ENCODE measurements around the gene SULT1E1. TPM values are rescaled to one million over a fixed set of nuclear protein-coding genes. Genes with fewer than 3 reads are reported as not detected.

The SULT1E1 gene
- total and polyA plus RNA-seq, 2 of the 8 experiments (the other 6 are each of a cell fraction or from before 2014, with no cell fraction given) = not detected

DNA sequence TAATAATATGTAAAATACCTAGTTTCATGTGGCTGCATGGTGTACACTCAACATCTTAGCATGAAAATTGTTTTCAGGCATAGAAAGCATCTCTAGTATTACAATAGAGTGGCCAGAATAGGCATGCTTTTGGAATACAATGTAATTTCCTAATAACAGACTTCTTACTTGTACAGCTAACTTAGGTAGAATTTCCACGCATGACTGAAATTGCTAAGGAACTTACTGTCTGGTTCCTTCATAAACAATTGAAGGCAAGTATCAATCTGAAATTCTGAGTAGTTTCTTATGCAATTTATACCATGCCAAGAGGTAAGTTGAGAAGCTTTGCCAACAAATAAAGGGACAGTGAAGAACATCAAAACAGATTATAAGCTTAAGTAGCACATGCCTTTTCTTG lies 26.7 kb downstream of the SULT1E1 start (continued):
- TF ChIP-seq TCF12 (IDR thresholded peaks at IDR 0.05; ENCODE audit: low read depth, low read length) = no peak
- no peak for TF ChIP-seq POLR2AphosphoS5 (IDR thresholded peaks at IDR 0.05; ENCODE audit: low read depth, low read length)
- no peak for TF ChIP-seq CHD2 (IDR thresholded peaks at IDR 0.05; ENCODE audit: low read length)
- TF ChIP-seq RBBP5 (IDR thresholded peaks at IDR 0.05; ENCODE audit: borderline replicate concordance, low read depth, low read length) = no peak
- TF ChIP-seq CHD1 (IDR thresholded peaks at IDR 0.05; ENCODE audit: low read depth, low read length) = no peak
